ENCODE results near the gene FRAS1. TPM values are rescaled to one million over a fixed set of nuclear protein-coding genes. Genes with fewer than 3 reads are reported as not detected.

The FRAS1 gene
- total and polyA plus RNA-seq, 2 of the 8 experiments (the other 6 are each of a cell fraction or from before 2014, with no cell fraction given) = 38.5 to 109 TPM

DNA sequence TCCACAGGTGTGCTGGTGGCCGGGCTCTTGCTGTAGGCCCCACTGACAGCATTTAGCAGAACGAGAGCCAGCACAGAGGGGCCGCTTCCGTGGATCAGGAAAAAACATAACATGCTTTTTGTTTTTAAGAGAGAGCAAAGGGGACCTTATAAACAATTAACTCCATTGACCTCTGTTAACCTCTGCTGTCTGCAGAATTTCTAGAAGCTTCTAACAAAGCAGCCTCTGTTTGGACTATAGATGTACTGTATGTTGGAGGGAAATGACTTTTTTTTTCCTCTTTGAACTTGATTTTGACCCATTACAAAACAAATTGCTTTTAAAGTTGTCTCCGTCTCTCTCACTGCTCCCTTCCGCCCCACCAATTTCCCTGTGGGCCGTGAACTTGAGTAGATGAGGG, 210.7 kb downstream of the FRAS1 start (continued):
- TF ChIP-seq TAF7 (optimal IDR thresholded peaks at IDR 0.05; ENCODE audit: borderline replicate concordance, low read depth, low read length) (no peak), KDM1A (IDR thresholded peaks at IDR 0.05; ENCODE audit: borderline replicate concordance, low read length) (no peak), SP4 (IDR thresholded peaks at IDR 0.05; ENCODE audit: low read length) (no peak), CEBPB (IDR thresholded peaks at IDR 0.05; ENCODE audit: low read depth, low read length) (no peak)

All from H1 (cell line).